H1 (cell line): ENCODE measurements around the gene TNFAIP2.

ENCODE experiments used
- CHD1 ChIP-seq: IDR thresholded peaks from 2 replicates; pipeline ENCODE4 v1.6.1; 2012; ENCODE audit warnings: low read depth, low read length, improper control_type of control experiment
- EGR1 ChIP-seq: IDR thresholded peaks from 2 replicates; pipeline ENCODE4 v1.6.1; 2011; ENCODE audit warnings: low read depth, low read length, borderline replicate concordance
- HDAC2 ChIP-seq, 2 experiments: fragments of 300-600 bp in 1 of 2; sonication (generic) in 1 of 2; IDR thresholded peaks; 2 replicates each; pipeline ENCODE4 v1.6.1; 2011 to 2012; ENCODE audit warnings: low read depth in 2 of 2, low read length in 2 of 2, mild to moderate bottlenecking in 2 of 2, moderate library complexity in 2 of 2, borderline replicate concordance in 1 of 2, inconsistent platforms in 1 of 2
- JUND ChIP-seq: IDR thresholded peaks from 2 replicates; pipeline ENCODE4 v1.6.1; 2011; ENCODE audit warnings: mild to moderate bottlenecking, improper control_type of control experiment, low read length
- YY1 ChIP-seq: IDR thresholded peaks from 2 replicates; pipeline ENCODE4 v1.6.1; 2011; ENCODE audit warnings: low read depth, mild to moderate bottlenecking, low read length

- TF ChIP-seq EGR1 (no peak), JUND (no peak), HDAC2 (IDR thresholded peaks at IDR 0.05; ENCODE audit: borderline replicate concordance in 1 of 2, low read depth in 2 of 2, low read length in 2 of 2) (no peak), YY1 (no peak), CHD1 (no peak)
Measured at GRCh38 chr14:103078420-103078749, 44.9 kb upstream of the TNFAIP2 start.
